SK-N-SH treated with all-trans-retinoic acid at 6 μM for 48 hours (cell line): ENCODE measurements around the gene PPP1R10.

ENCODE experiments used
- ARNTL ChIP-seq: fragments of 450-650 bp; formaldehyde crosslinking; IDR thresholded peaks from 2 replicates; pipeline ENCODE4 v1.5.0; 2020; ENCODE audit warnings: low read depth, mild to moderate bottlenecking, moderate library complexity, borderline replicate concordance
- BACH2 ChIP-seq: fragments of 250-450 bp; sonication (Bioruptor Pico); IDR thresholded peaks from 2 replicates; pipeline ENCODE4 v1.9.0; 2021; ENCODE audit warnings: mild to moderate bottlenecking, borderline replicate concordance
- ESRRG ChIP-seq: fragments of 250-450 bp; sonication (Bioruptor Pico); IDR thresholded peaks from 2 replicates; pipeline ENCODE4 v1.6.1; 2021; ENCODE audit warnings: mild to moderate bottlenecking
- TCF4 ChIP-seq: fragments of 250-450 bp; sonication (Bioruptor Pico); IDR thresholded peaks from 2 replicates; pipeline ENCODE4 v1.8.0; 2021; ENCODE audit warnings: mild to moderate bottlenecking, moderate library complexity, borderline replicate concordance
- ZFP3 ChIP-seq: fragments of 250-450 bp; sonication (Bioruptor Pico); IDR thresholded peaks from 2 replicates; pipeline ENCODE4 v1.5.0; 2020; ENCODE audit warnings: mild to moderate bottlenecking, moderate library complexity
- ZNF70 ChIP-seq: fragments of 450-650 bp; formaldehyde crosslinking; IDR thresholded peaks from 2 replicates; pipeline ENCODE4 v1.5.0; 2020; ENCODE audit warnings: mild to moderate bottlenecking, moderate library complexity
- TF ChIP-seq, protein P1 (sequence below): fragments of 250-450 bp; sonication (Bioruptor Pico); IDR thresholded peaks from 2 replicates; pipeline ENCODE4 v1.5.0; 2020; ENCODE audit warnings: mild to moderate bottlenecking, moderate library complexity
- TF ChIP-seq, protein P2 (sequence below): fragments of 250-450 bp; sonication (Bioruptor Pico); IDR thresholded peaks from 2 replicates; pipeline ENCODE4 v1.8.0; 2020; ENCODE audit warnings: mild to moderate bottlenecking, moderate library complexity, borderline replicate concordance
- TF ChIP-seq, protein P3 (sequence below): fragments of 250-450 bp; sonication (Bioruptor Pico); IDR thresholded peaks from 2 replicates; pipeline ENCODE4 v1.5.1; 2020; ENCODE audit warnings: low read depth, mild to moderate bottlenecking, moderate library complexity

DNA sequence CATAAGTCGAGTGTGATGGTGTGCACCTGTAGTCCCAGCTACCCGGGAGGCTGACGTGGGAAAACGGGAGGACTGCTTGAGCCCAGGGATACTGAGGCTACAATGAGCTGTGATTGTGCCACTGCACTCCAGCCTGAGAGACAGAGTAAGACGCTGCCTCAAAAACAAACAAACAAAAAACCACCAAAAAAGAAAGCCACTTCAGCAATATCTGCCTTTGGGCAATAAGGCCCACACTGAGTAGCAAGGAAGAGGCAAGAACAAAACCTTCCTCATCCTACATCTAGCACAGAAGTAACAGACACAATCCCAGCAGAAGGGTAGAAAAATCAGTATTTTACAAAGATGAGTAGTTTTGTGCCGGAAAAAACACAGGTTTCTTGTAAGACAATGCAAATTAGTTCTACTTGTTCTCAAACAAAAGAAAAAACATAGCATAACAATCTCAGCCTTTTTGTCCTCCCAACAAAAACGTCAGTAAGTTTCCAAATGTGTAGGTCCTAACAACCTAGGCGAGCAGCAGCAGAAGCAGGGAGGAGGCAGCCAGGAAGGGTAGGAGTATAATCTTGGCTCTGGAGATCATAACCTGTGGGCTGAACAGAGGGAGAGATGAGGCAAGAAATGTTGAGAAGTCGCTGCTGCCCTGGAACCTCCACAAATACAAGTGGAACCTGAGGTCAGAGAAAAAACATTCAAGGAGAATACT is 5.7 kb downstream of the PPP1R10 start:
- TF ChIP-seq, protein P1, sequence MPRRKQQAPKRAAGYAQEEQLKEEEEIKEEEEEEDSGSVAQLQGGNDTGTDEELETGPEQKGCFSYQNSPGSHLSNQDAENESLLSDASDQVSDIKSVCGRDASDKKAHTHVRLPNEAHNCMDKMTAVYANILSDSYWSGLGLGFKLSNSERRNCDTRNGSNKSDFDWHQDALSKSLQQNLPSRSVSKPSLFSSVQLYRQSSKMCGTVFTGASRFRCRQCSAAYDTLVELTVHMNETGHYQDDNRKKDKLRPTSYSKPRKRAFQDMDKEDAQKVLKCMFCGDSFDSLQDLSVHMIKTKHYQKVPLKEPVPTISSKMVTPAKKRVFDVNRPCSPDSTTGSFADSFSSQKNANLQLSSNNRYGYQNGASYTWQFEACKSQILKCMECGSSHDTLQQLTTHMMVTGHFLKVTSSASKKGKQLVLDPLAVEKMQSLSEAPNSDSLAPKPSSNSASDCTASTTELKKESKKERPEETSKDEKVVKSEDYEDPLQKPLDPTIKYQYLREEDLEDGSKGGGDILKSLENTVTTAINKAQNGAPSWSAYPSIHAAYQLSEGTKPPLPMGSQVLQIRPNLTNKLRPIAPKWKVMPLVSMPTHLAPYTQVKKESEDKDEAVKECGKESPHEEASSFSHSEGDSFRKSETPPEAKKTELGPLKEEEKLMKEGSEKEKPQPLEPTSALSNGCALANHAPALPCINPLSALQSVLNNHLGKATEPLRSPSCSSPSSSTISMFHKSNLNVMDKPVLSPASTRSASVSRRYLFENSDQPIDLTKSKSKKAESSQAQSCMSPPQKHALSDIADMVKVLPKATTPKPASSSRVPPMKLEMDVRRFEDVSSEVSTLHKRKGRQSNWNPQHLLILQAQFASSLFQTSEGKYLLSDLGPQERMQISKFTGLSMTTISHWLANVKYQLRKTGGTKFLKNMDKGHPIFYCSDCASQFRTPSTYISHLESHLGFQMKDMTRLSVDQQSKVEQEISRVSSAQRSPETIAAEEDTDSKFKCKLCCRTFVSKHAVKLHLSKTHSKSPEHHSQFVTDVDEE (CRISPR knock-in tag): no peak
- TF ChIP-seq ZNF70 (no peak), ZFP3 (CRISPR knock-in tag) (no peak), ESRRG (CRISPR knock-in tag) (no peak), BACH2 (CRISPR knock-in tag) (no peak), ARNTL (CRISPR knock-in tag) (no peak), TCF4 (no peak)
- TF ChIP-seq, protein P2, sequence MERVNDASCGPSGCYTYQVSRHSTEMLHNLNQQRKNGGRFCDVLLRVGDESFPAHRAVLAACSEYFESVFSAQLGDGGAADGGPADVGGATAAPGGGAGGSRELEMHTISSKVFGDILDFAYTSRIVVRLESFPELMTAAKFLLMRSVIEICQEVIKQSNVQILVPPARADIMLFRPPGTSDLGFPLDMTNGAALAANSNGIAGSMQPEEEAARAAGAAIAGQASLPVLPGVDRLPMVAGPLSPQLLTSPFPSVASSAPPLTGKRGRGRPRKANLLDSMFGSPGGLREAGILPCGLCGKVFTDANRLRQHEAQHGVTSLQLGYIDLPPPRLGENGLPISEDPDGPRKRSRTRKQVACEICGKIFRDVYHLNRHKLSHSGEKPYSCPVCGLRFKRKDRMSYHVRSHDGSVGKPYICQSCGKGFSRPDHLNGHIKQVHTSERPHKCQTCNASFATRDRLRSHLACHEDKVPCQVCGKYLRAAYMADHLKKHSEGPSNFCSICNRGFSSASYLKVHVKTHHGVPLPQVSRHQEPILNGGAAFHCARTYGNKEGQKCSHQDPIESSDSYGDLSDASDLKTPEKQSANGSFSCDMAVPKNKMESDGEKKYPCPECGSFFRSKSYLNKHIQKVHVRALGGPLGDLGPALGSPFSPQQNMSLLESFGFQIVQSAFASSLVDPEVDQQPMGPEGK: no peak
- TF ChIP-seq, protein P3, sequence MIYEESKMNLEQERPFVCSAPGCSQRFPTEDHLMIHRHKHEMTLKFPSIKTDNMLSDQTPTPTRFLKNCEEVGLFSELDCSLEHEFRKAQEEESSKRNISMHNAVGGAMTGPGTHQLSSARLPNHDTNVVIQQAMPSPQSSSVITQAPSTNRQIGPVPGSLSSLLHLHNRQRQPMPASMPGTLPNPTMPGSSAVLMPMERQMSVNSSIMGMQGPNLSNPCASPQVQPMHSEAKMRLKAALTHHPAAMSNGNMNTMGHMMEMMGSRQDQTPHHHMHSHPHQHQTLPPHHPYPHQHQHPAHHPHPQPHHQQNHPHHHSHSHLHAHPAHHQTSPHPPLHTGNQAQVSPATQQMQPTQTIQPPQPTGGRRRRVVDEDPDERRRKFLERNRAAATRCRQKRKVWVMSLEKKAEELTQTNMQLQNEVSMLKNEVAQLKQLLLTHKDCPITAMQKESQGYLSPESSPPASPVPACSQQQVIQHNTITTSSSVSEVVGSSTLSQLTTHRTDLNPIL (CRISPR knock-in tag): no peak
